GM12878 (cell line): ENCODE data around the gene NCKAP5.

Source experiments
- CEBPB ChIP-seq, 2 experiments: fragments of 150-350 bp in 1 of 2; IDR thresholded peaks; 2 replicates each; pipeline ENCODE4 v1.6.1; 2012 to 2014; ENCODE audit warnings: low read depth in 2 of 2, low read length in 2 of 2, borderline replicate concordance in 1 of 2, inconsistent platforms in 1 of 2
- IRF4 ChIP-seq: IDR thresholded peaks from 2 replicates; pipeline ENCODE4 v1.6.1; 2011; ENCODE audit warnings: low read depth, low read length
- PAX8 ChIP-seq: fragments of 450-650 bp; IDR thresholded peaks from 2 replicates; pipeline ENCODE4 v1.6.1; 2017; ENCODE audit warnings: mild to moderate bottlenecking, moderate library complexity
- POLR2A ChIP-seq: IDR thresholded peaks from 2 replicates; pipeline ENCODE4 v1.6.1; 2011; ENCODE audit warnings: low read depth, mild to moderate bottlenecking, low read length
- RAD21 ChIP-seq: IDR thresholded peaks from 2 replicates; pipeline ENCODE4 v1.6.1; 2011; ENCODE audit warnings: mild to moderate bottlenecking, low read depth, low read length, moderate library complexity; ENCODE audit not compliant: insufficient read depth
- SMC3 ChIP-seq: IDR thresholded peaks from 2 replicates; pipeline ENCODE4 v1.6.1; 2011; ENCODE audit warnings: low read length, improper control_type of control experiment, borderline replicate concordance
- SP1 ChIP-seq: IDR thresholded peaks from one replicate; pipeline ENCODE4 v1.6.1; 2011; ENCODE audit warnings: low read depth, low read length
- TAF1 ChIP-seq: IDR thresholded peaks from 2 replicates; pipeline ENCODE4 v1.6.1; 2011; ENCODE audit warnings: mild to moderate bottlenecking, low read depth, low read length, borderline replicate concordance
- TF ChIP-seq, protein P1 (sequence below), 3 experiments: IDR thresholded peaks in 2 of 3; conservative IDR thresholded peaks in 1 of 3; 2 replicates each; pipeline ENCODE4 v1.5.1; 2011; ENCODE audit warnings: low read depth in 3 of 3, low read length in 3 of 3, mild to moderate bottlenecking in 3 of 3, control low read depth in 2 of 3, moderate library complexity in 2 of 3, inconsistent platforms in 1 of 3, mixed read lengths in 1 of 3; ENCODE audit not compliant: control insufficient read depth in 2 of 3, insufficient read depth in 1 of 3; ENCODE audit errors: extremely low read depth in 1 of 3
- TF ChIP-seq, protein P2 (sequence below): fragments of 450-650 bp; IDR thresholded peaks from 2 replicates; pipeline ENCODE4 v1.6.1; 2014; ENCODE audit warnings: mild to moderate bottlenecking
- TF ChIP-seq, protein P3 (sequence below): IDR thresholded peaks from 2 replicates; pipeline ENCODE4 v1.6.1; 2012; ENCODE audit warnings: improper control_type of control experiment, low read depth, low read length; ENCODE audit not compliant: insufficient replicate concordance

GRCh38 chr2:132965460-132965859, 602.8 kb downstream of the NCKAP5 start:
- TF ChIP-seq, protein P1, sequence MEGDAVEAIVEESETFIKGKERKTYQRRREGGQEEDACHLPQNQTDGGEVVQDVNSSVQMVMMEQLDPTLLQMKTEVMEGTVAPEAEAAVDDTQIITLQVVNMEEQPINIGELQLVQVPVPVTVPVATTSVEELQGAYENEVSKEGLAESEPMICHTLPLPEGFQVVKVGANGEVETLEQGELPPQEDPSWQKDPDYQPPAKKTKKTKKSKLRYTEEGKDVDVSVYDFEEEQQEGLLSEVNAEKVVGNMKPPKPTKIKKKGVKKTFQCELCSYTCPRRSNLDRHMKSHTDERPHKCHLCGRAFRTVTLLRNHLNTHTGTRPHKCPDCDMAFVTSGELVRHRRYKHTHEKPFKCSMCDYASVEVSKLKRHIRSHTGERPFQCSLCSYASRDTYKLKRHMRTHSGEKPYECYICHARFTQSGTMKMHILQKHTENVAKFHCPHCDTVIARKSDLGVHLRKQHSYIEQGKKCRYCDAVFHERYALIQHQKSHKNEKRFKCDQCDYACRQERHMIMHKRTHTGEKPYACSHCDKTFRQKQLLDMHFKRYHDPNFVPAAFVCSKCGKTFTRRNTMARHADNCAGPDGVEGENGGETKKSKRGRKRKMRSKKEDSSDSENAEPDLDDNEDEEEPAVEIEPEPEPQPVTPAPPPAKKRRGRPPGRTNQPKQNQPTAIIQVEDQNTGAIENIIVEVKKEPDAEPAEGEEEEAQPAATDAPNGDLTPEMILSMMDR (IDR thresholded peaks at IDR 0.05 in 2 of 3, conservative IDR thresholded peaks at IDR 0.05 in 1 of 3; ENCODE audit: control insufficient read depth in 2 of 3, extremely low read depth in 1 of 3, insufficient read depth in 1 of 3, low read depth in 3 of 3, low read length in 3 of 3): no peak
- TF ChIP-seq, protein P2, sequence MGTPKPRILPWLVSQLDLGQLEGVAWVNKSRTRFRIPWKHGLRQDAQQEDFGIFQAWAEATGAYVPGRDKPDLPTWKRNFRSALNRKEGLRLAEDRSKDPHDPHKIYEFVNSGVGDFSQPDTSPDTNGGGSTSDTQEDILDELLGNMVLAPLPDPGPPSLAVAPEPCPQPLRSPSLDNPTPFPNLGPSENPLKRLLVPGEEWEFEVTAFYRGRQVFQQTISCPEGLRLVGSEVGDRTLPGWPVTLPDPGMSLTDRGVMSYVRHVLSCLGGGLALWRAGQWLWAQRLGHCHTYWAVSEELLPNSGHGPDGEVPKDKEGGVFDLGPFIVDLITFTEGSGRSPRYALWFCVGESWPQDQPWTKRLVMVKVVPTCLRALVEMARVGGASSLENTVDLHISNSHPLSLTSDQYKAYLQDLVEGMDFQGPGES: no peak
- no peak for TF ChIP-seq TAF1
- no peak for TF ChIP-seq CEBPB (IDR thresholded peaks at IDR 0.05; ENCODE audit: borderline replicate concordance in 1 of 2, low read depth in 2 of 2, low read length in 2 of 2)
- TF ChIP-seq SMC3: no peak
- no peak for TF ChIP-seq RAD21
- no peak for TF ChIP-seq POLR2A
- no peak for TF ChIP-seq PAX8
- no peak for TF ChIP-seq IRF4
- TF ChIP-seq SP1: no peak
- TF ChIP-seq, protein P3, sequence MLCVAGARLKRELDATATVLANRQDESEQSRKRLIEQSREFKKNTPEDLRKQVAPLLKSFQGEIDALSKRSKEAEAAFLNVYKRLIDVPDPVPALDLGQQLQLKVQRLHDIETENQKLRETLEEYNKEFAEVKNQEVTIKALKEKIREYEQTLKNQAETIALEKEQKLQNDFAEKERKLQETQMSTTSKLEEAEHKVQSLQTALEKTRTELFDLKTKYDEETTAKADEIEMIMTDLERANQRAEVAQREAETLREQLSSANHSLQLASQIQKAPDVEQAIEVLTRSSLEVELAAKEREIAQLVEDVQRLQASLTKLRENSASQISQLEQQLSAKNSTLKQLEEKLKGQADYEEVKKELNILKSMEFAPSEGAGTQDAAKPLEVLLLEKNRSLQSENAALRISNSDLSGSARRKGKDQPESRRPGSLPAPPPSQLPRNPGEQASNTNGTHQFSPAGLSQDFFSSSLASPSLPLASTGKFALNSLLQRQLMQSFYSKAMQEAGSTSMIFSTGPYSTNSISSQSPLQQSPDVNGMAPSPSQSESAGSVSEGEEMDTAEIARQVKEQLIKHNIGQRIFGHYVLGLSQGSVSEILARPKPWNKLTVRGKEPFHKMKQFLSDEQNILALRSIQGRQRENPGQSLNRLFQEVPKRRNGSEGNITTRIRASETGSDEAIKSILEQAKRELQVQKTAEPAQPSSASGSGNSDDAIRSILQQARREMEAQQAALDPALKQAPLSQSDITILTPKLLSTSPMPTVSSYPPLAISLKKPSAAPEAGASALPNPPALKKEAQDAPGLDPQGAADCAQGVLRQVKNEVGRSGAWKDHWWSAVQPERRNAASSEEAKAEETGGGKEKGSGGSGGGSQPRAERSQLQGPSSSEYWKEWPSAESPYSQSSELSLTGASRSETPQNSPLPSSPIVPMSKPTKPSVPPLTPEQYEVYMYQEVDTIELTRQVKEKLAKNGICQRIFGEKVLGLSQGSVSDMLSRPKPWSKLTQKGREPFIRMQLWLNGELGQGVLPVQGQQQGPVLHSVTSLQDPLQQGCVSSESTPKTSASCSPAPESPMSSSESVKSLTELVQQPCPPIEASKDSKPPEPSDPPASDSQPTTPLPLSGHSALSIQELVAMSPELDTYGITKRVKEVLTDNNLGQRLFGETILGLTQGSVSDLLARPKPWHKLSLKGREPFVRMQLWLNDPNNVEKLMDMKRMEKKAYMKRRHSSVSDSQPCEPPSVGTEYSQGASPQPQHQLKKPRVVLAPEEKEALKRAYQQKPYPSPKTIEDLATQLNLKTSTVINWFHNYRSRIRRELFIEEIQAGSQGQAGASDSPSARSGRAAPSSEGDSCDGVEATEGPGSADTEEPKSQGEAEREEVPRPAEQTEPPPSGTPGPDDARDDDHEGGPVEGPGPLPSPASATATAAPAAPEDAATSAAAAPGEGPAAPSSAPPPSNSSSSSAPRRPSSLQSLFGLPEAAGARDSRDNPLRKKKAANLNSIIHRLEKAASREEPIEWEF: no peak
